ENCODE data around the gene ACAP3.

Gene ACAP3

GRCh38 chr1:1329304-1330210, 21.8 kb upstream of the ACAP3 start:
- H3K4me3 ChIP-seq (ENCODE audit: low read length): no peak overlapping the region
- TF ChIP-seq ZNF274 (IDR thresholded peaks at IDR 0.05; ENCODE audit: low read depth, low read length): no peak

- H3K4me3 ChIP-seq (ENCODE audit: low read length): no peak overlapping the region
- no peak for TF ChIP-seq ZNF274 (IDR thresholded peaks at IDR 0.05; ENCODE audit: low read depth, low read length)
Observed at GRCh38 chr1:1328254-1328653, 20.5 kb upstream of the ACAP3 start.

DNA sequence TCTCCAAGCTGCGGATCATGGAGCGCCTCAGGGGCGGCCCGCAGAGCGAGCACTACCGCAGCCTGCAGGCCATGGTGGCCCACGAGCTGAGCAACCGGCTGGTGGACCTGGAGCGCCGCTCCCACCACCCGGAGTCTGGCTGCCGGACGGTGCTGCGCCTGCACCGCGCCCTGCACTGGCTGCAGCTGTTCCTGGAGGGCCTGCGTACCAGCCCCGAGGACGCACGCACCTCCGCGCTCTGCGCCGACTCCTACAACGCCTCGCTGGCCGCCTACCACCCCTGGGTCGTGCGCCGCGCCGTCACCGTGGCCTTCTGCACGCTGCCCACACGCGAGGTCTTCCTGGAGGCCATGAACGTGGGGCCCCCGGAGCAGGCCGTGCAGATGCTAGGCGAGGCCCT, 19.6 kb upstream of the ACAP3 start:
- TF ChIP-seq ZNF274 (IDR thresholded peaks at IDR 0.05; ENCODE audit: low read depth, low read length): no peak

DNA sequence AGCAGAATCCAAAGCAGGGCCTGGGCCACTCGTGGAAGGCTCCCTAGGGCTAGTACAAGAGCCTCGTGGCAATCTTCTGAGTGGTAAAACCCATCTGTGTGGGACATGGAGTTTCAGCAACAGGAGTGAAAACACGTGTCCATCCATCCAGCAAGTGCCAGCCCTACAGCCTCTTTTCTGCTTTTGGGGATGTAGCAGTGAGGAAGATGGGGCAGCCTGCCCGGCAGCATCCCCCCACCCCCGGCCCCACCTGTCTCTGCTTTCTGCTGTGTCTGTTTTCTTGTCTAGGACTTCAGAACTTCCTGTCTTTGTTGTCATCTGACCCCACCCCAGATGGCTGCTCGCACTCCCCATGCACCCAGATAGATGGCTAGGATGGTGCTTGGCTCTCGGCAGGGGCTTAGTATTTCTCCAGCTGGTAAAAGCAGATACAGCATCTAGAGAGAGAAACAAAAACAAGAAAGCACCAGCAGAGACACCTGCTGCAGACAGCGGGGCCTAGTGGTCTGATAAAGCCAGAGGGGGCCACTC, 18.4 kb upstream of the ACAP3 start:
- no peak overlapping the region for H3K4me3 ChIP-seq (ENCODE audit: low read length)
- no peak for TF ChIP-seq ZNF274 (IDR thresholded peaks at IDR 0.05; ENCODE audit: low read depth, low read length)

More for the DNA sequence above, 19.6 kb upstream of the ACAP3 start:
- H3K4me3 ChIP-seq (ENCODE audit: low read length): no peak overlapping the region

- TF ChIP-seq ZNF274 (IDR thresholded peaks at IDR 0.05; ENCODE audit: low read depth, low read length): no peak
- peak overlapping the region; percentile 78 for H3K4me3 ChIP-seq (ENCODE audit: low read length)
Observed at GRCh38 chr1:1325288-1326074, 17.8 kb upstream of the ACAP3 start.

GRCh38 chr1:1324524-1325287, 17.0 kb upstream of the ACAP3 start, which contains the start of the genes CPTP and INTS11:
Gene CPTP, plus strand, starts transcription at chr1:1324802. Its CDS starts 2,109 bp downstream, at chr1:1326911.
Gene INTS11, minus strand, starts transcription at chr1:1324660. Its CDS starts 52 bp downstream, at chr1:1324608.
- H3K4me3 ChIP-seq (ENCODE audit: low read length): peak within 1 kb of the TSS; percentile 96
- no peak for TF ChIP-seq ZNF274 (IDR thresholded peaks at IDR 0.05; ENCODE audit: low read depth, low read length)

GRCh38 chr1:1324084-1324523, 16.4 kb upstream of the ACAP3 start:
- H3K4me3 ChIP-seq (ENCODE audit: low read length): peak overlapping the region; percentile 96
- TF ChIP-seq ZNF274 (IDR thresholded peaks at IDR 0.05; ENCODE audit: low read depth, low read length): no peak

DNA sequence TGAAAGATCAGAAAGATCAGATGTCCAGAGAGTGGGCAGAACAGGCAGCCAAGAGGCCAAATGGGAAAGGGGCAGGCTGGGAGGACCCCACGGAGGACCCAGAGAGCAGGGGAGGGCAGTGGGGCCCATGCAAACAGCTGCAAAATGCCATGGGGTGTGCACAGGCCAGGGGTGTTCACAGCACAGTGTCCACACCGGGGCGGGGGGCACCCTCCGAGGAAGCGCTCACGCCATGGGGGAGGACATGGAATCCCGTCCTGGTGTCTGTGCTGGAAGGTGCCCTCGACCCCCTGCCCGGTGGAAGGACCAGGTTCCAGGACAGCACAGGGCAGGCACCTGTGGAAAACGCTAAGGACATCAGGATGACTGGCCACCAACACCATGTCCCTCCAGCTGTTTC, 15.2 kb upstream of the ACAP3 start:
- no peak for TF ChIP-seq ZNF274 (IDR thresholded peaks at IDR 0.05; ENCODE audit: low read depth, low read length)
- no peak overlapping the region for H3K4me3 ChIP-seq (ENCODE audit: low read length)

DNA sequence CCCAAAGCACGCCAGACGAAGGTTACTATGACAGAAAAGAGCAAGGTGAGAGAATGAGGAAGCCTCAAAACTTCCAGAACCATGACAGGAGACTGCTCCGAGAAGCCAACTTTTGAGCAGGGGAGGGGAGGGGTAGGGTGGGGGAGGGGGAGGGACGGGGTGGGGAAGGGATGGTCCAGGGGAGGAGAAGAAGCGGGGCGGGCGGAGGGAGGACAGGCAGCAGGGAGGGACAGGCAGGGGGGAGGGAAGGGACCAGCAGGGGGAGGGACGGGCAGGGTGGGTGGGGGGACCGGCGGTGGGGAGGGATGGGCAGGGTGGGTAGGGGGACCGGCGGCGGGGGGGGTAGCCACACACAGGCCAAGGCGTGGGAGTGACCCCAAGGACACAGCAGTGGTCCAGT, 14.7 kb upstream of the ACAP3 start:
- no peak overlapping the region for H3K4me3 ChIP-seq (ENCODE audit: low read length)
- TF ChIP-seq ZNF274 (IDR thresholded peaks at IDR 0.05; ENCODE audit: low read depth, low read length): no peak

DNA sequence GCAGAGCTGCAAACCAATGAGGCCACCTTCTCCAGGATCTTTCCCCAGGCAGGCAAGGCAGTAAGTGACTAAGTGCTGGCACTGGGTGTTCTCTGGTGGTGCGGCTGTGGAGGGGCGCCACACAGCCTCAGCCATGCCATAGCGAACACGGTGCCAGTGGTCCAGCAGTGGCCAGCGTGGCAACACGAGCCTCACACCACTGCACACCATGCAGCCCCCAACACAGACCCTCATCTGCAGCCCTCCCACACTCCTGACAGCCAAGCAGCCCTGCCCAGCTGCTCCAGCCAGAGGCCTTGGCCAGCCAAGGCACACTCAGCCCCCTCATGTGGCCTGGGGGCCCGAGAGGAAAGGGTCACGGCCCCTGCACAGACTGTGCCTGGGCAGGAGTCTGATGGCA, 13.7 kb upstream of the ACAP3 start:
- H3K4me3 ChIP-seq (ENCODE audit: low read length): no peak overlapping the region
- no peak for TF ChIP-seq ZNF274 (IDR thresholded peaks at IDR 0.05; ENCODE audit: low read depth, low read length)

DNA sequence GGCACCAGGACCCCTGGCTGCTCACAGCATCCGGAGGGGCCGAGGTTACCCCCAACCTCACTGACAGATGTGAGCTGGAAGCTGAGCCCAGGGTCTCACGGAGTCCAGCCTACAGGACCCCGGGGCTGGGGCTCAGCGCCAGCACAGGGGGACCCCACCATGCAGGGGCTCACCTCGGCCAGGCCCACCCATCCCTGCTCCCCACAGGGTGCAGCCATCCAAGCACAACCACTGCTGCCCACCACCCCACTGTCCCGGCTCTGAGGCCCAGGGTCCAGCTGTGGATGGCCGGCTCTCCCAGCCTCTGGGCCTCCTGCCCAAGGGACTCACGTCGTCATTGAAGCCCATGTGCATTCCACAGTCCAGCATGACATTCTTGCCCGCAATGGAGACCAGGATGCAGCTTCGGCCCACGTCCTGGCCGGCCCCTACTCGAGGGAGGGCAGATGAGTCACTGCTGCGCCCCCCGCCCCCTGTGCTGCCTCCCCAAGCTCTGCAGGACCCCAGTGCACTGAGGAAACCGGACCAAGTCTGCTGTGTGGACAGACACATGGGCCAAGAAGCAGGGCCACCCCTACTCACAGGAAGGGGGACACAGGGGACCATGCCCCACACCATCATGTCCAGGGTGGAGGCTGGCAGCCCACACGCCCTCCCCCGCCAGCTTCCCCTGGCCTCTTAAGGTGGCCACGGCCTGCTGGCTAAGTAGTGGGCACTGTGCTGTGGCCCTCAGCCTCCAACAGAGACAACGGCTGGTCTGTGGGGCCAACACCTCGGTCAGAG, 13.1 kb upstream of the ACAP3 start:
- TF ChIP-seq ZNF274 (IDR thresholded peaks at IDR 0.05; ENCODE audit: low read depth, low read length): no peak
- no peak overlapping the region for H3K4me3 ChIP-seq (ENCODE audit: low read length)

- no peak overlapping the region for H3K4me3 ChIP-seq (ENCODE audit: low read length)
- no peak for TF ChIP-seq ZNF274 (IDR thresholded peaks at IDR 0.05; ENCODE audit: low read depth, low read length)
Observed at GRCh38 chr1:1319646-1319941, 11.9 kb upstream of the ACAP3 start.

All from GM08714 (cell line).